Right forelimb (tissue), 1 donor: ENCODE data around the gene NF1.
"Not testable (repeated sequence)": the region's sequence is repeated elsewhere in the genome, so short reads cannot be mapped to it uniquely, and the experiment has no call there.

Source experiments
- DNase-seq: peaks from one replicate; pipeline ENCODE4 v3.0.0-alpha.2; 2018

The NF1 gene

GRCh38 chr17:31299624-31300023 lies 204.8 kb downstream of the NF1 start:
- DNase-seq: no peak

- DNase-seq: no peak
These were observed 212.9 kb downstream of the NF1 start for GRCh38 chr17:31307640-31308039.

GRCh38 chr17:31308372-31309334 lies 213.9 kb downstream of the NF1 start:
- DNase-seq: no peak

GRCh38 chr17:31309556-31309955 lies 214.8 kb downstream of the NF1 start:
- DNase-seq: no peak

GRCh38 chr17:31310260-31310659 lies 215.5 kb downstream of the NF1 start:
- DNase-seq: no peak

- DNase-seq: no peak
These were observed 216.1 kb downstream of the NF1 start for GRCh38 chr17:31310886-31311285.

GRCh38 chr17:31311526-31311925 lies 216.7 kb downstream of the NF1 start:
- DNase-seq: no peak

GRCh38 chr17:31312223-31312622 lies 217.4 kb downstream of the NF1 start:
- DNase-seq: not testable (repeated sequence)

GRCh38 chr17:31313982-31314781 lies 219.4 kb downstream of the NF1 start, which contains the start of gene EVI2B:
Gene EVI2B, minus strand, starts transcription at chr17:31314054. Its CDS starts 8,445 bp downstream, at chr17:31305609.
- no peak for DNase-seq

- DNase-seq: no peak
These were observed 220.0 kb downstream of the NF1 start for GRCh38 chr17:31314782-31315100.

GRCh38 chr17:31318298-31318801 lies 223.6 kb downstream of the NF1 start:
- DNase-seq: no peak

GRCh38 chr17:31318851-31319661 lies 224.3 kb downstream of the NF1 start:
- no peak for DNase-seq

- no peak for DNase-seq
These were observed 225.5 kb downstream of the NF1 start for GRCh38 chr17:31320241-31320640.

GRCh38 chr17:31320791-31321190 lies 226.0 kb downstream of the NF1 start:
- DNase-seq: no peak

GRCh38 chr17:31321481-31321880 lies 226.7 kb downstream of the NF1 start, which contains the start of gene EVI2A:
Gene EVI2A, minus strand, starts transcription at chr17:31321622. Its CDS starts 2,609 bp downstream, at chr17:31319013.
- DNase-seq: no peak

GRCh38 chr17:31321966-31322365 lies 227.2 kb downstream of the NF1 start:
- DNase-seq: no peak

- DNase-seq: no peak
These were observed 228.8 kb downstream of the NF1 start for GRCh38 chr17:31323551-31323950.

- DNase-seq: no peak
These were observed 232.9 kb downstream of the NF1 start for GRCh38 chr17:31327534-31328159.

- DNase-seq: no peak
These were observed 233.4 kb downstream of the NF1 start for GRCh38 chr17:31328160-31328535.

GRCh38 chr17:31329221-31329620 lies 234.4 kb downstream of the NF1 start:
- no peak for DNase-seq

- no peak for DNase-seq
These were observed 245.3 kb downstream of the NF1 start for GRCh38 chr17:31339906-31340661.
